HG03135 (cell line): ENCODE measurements around the gene TSPAN10.

ENCODE experiments used
- ATAC-seq: cut with Tn5 transposase; IDR thresholded peaks from one replicate; pipeline ENCODE4 v1.9.1; 2021; ENCODE audit warnings: mild to moderate bottlenecking, moderate library complexity; ENCODE audit not compliant: unreplicated experiment

The TSPAN10 gene

GRCh38 chr17:81685108-81685507, 48.1 kb downstream of the TSPAN10 start:
- ATAC-seq = no peak

DNA sequence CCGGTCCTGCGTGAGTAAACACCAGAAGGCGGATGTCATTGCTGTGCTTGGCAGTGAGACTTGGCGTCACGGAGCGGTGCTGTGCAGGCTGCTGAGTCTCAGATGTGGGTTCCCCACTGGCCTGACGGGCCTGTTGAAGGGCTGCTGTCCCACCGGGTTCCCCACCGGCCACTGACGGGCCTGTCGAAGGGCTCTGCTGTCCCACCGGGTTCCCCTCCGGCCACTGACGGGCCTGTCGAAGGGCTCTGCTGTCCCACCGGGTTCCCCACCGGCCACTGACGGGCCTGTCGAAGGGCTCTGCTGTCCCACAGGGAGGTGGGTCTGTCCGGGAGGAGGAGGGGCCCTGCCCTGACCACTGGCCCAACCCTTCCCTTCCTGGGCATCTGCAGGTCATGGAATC, 49.6 kb downstream of the TSPAN10 start:
- ATAC-seq = no peak

DNA sequence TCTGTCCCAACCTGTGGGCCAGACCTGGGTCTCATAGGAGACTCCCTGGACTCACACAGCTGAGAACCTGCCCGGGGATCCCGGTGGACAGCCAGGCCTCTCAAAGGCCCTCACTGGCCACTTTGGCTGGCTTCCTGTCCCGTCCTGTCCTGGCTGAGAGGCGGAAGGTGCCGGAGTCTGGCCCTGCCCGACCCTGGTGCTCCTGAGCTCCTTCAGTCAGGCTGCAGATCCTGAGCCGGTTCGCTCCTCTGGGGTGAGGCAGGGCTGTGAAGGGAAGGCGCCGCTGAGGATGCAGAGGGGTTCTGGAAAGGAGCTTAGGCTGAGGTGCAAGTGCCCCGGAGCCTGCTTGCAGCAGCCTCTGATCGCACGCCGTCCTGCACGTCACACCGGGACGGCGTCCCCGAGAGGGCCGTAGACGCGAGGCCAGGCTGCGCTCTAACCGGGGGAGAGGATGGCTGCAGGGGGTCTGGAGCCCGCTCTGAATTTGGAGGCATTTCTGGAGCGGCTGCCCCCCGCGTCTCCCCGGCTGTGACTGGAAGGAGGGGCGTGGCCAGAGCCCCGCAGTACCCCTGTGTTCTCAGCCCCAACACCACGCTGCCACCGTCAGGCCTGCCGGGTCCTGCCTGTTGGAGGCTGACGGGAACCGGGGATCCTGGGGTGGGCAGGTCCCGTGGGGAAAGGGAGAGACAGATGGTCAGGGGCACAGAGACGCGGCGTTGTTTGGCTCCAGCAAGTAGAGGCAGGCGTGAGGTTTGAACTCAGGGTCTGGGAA, 51.0 kb downstream of the TSPAN10 start:
- no peak for ATAC-seq

- no peak for ATAC-seq
Measured at GRCh38 chr17:81688616-81689015, 51.6 kb downstream of the TSPAN10 start.

GRCh38 chr17:81690066-81690465, 53.1 kb downstream of the TSPAN10 start:
- ATAC-seq = no peak

GRCh38 chr17:81690549-81690948, 53.6 kb downstream of the TSPAN10 start:
- no peak for ATAC-seq

GRCh38 chr17:81691196-81691595, 54.2 kb downstream of the TSPAN10 start:
- ATAC-seq = no peak

DNA sequence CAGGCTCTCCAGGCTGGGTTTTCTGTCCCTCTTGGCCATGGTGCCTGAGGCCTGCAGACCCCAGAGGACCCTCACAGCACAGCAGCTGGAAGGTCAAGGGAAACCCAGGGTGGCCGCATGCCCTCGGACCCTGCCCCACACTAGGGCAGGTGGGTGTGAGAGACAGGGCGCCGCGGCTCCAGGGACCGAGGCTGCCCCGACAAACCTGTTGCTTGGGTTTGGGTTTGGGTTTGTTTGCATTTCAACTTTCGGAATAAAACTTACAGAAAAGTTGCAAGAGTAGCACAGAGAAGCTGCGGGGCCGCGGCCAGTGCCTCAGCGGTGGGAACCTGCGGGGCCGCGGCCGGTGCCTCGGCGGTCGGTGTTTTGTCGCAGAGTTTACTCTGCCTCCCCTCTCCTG, 54.6 kb downstream of the TSPAN10 start:
- no peak for ATAC-seq

- no peak for ATAC-seq
Measured at GRCh38 chr17:81693509-81694210, 56.7 kb downstream of the TSPAN10 start.

GRCh38 chr17:81694810-81695209, 57.8 kb downstream of the TSPAN10 start:
- no peak for ATAC-seq

- no peak for ATAC-seq
Measured at GRCh38 chr17:81695211-81695610, 58.2 kb downstream of the TSPAN10 start.

DNA sequence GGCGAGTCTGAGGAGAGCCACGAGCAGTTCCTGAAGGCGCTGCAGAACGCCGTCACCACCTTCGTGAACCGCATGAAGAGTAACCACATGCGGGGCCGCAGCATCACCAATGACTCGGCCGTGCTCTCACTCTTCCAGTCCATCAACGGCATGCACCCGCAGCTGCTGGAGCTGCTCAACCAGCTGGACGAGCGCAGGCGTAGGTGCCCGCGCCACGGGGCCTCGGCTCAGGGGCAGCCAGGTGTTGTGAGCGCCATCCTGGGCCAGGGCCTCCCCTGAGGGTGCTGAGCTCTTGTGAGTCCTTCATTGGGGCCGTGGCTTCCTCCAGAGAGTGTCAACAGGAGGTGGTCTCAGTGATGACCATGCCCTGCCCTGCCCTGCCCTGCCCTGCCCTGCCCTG, 58.8 kb downstream of the TSPAN10 start:
- no peak for ATAC-seq

DNA sequence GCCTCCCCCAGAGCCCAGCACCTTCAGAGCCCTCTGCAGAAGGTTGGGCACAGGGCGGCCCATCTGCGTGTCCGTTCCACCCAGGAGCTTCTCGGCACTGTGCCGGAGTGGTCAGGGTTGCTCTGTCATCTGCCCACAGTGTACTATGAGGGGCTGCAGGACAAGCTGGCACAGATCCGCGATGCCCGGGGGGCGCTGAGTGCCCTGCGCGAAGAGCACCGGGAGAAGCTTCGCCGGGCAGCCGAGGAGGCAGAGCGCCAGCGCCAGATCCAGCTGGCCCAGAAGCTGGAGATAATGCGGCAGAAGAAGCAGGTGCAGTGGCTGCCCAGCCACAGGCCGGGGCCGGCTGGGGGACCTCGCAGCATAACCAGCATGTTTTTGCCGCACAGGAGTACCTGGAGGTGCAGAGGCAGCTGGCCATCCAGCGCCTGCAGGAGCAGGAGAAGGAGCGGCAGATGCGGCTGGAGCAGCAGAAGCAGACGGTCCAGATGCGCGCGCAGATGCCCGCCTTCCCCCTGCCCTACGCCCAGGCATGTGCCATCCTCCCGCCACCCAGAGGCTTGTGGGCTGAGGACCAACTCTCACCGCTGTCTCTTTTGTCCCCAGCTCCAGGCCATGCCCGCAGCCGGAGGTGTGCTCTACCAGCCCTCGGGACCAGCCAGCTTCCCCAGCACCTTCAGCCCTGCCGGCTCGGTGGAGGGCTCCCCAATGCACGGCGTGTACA, 59.4 kb downstream of the TSPAN10 start:
- ATAC-seq = no peak

DNA sequence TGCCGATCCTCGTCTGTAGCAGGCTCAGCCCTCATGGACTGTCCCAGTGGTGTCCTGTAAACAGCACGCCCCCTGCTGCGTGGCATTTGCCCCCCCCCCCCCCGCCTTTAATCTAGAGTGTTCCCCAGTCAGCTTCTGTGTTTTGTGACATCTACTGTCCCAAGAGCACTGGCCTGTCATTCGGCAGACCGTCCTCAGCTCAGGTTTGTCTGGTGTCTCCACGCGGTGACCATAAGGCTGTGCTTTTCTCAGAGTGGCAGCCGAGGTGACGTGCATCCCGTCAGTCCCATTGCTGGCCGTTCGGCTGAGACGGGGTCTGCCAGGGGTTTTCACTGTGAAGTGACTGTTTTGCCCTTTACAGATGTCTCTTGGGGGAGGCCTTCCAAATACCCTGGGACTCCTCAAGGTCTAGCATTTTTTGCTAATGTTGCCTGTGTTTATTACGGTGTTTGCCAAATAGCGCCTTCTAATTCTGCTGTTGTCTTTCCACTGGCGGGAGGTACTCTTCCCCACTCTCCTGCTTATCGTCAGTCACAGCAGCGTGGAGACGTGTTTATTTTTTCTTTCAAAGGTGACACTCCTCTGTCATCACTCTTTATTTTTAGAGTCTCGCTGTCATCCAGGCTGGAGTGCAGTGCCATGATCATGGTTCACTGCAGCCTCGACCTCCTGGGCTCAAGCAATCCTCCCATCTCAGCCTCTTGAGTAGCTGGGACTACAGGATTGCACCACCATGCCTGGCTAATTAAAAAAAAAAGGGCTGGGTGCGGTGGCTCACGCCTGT, 60.5 kb downstream of the TSPAN10 start:
- ATAC-seq = no peak
